GM12872 (cell line): ENCODE measurements around the gene ETFA.

Source experiments
- TF ChIP-seq, protein P1 (sequence below): IDR thresholded peaks from 3 replicates; pipeline ENCODE4 v1.5.1; 2011; ENCODE audit warnings: low read depth, mild to moderate bottlenecking, low read length, moderate library complexity; ENCODE audit not compliant: insufficient read depth

ETFA gene

DNA sequence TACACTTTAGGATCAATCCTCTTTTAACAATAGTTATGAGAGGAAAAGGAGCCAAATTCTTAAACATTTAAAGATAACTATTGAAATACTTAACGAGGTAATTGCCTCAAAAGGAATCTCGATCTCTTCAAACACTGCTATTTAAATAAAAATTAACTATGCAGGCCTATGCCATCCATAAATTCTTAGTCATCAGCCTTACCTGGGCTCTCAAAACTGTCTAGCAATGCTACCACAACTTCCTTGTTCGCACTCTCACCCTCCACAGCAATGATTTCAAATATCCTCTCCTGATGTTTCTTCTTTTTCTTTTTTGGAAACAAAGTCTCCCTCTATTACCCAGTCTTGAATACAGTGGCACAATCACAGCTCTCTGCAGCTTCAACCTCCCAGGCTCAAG lies 12.3 kb downstream of the ETFA start:
- TF ChIP-seq, protein P1, sequence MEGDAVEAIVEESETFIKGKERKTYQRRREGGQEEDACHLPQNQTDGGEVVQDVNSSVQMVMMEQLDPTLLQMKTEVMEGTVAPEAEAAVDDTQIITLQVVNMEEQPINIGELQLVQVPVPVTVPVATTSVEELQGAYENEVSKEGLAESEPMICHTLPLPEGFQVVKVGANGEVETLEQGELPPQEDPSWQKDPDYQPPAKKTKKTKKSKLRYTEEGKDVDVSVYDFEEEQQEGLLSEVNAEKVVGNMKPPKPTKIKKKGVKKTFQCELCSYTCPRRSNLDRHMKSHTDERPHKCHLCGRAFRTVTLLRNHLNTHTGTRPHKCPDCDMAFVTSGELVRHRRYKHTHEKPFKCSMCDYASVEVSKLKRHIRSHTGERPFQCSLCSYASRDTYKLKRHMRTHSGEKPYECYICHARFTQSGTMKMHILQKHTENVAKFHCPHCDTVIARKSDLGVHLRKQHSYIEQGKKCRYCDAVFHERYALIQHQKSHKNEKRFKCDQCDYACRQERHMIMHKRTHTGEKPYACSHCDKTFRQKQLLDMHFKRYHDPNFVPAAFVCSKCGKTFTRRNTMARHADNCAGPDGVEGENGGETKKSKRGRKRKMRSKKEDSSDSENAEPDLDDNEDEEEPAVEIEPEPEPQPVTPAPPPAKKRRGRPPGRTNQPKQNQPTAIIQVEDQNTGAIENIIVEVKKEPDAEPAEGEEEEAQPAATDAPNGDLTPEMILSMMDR: no peak

DNA sequence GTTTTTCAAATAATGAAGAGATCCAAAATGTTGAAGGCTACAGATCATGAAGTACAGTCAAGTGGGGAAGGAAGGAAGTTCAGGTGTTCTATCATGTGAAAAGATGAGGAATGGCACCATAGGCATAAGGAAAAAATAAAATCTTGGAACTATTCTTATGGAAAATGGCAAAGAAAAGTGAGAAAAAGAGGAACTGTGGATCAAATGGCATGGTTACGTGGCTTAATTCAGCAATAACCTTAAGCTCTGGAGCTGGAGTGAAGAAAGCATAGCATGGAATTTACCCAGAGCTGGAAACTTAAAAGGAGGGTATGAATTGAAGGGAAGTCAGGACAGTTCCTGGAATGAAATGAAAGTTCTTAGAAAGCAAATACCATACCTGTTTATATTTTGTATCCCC lies 14.4 kb downstream of the ETFA start:
- TF ChIP-seq, protein P1: no peak

DNA sequence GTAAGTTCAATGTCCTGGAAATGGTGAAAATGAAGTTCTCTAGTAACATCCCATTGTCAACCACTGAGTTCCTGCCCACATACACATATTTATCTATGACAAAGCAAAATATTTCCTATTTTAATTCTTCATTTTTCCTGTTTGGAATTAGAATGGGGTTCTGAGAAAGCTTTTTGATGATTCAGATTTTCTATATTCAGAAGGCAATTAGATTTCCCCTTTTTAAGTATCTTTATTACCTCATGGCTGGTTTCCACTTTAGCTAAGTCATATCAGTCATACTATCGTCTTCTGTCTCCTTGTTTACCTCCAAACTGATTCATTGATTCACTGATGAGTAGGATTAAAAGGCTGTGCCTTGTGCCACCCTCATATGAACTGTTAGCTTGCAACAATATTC lies 17.9 kb downstream of the ETFA start:
- TF ChIP-seq, protein P1: no peak

DNA sequence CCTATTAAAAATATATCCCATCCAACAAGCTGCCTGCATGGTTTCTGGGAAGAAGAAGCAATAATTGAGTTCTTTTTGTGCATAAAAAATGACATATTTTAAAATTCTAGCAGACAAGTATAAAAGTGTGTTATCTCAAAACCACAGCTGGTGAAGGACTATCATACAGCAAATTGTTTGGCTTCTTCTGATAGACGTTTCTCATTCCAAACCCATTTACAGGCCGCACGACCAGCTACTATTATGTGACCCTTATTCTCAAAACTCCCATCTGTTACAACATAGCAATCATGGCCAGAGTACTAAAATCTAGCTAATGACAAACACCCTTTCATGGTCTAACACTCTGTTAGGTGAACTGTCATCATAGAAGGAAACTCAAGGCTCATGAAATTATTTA lies 21.7 kb downstream of the ETFA start:
- TF ChIP-seq, protein P1: no peak

DNA sequence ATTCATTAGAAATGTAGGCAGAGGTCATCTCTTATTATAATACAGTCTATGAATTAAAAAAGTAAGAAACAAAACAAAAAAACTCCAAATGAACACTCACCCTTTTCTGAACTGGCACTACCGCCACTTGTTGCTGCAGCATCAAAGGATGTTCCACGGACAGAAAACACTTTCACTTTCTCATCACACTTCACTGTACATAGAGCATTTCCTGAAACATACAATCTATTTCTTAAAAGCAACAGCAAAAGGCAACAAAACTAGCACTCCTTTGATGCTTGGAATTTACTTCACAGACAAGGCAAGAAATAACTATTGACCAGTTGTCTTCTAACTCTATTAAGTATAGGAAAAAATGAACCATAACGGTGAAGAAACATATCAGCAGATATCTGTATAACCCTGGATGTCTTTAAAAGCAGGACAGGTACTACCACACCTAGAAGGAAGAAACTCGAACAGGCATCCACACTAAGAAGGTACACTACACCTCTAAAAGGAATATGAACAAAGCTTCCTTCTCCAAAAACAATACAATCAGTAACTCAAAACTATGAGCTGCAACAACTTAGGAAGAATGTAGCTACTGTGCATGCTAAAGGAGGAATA lies 24.9 kb downstream of the ETFA start:
- TF ChIP-seq, protein P1: no peak

DNA sequence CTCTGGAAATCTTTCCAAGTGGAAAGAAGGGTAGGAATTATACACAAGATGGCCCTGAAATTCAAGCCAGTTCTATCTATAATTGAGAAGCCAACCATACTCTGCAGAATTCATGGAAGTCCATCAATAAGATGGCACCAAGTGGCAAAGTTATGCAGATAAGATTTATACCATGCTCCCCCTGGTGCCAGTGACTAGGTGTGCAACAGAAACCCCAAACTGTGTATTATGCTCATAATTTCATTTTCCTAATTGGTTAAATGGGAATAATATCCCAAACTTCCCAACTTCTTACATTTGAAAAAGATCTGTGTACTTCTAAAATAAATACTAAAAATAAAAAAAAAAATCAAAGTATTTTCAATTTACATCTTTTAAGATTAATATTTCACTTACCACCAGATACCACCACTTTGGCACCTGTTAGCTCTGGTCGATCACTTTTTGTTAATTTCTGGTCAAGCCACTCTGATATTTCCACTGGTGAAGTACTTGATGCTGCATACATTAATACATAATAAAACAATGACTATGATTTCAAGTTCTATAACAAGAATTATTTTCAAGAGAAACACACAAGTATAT lies 25.9 kb downstream of the ETFA start:
- TF ChIP-seq, protein P1: peak; percentile 56

DNA sequence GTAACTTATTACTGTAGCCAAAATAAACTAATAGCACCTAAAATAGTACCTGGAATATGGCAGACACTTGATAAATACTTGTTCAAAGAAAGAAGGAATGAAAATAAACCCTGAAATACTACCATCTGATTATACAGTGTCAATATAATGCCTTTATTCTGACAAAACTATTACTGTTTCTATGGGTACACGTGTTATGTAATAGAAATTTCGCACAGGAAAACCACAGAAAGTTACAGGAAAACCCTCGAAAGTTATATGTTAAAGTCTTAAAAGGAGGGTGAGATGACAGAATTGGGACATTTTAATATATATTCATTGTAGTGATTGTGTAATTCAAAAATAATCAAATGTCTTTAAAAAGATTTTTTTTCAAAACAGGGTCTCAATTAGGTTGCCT lies 28.8 kb downstream of the ETFA start:
- TF ChIP-seq, protein P1: no peak
